Neuronal stem cell (in vitro differentiated cells): Measurements from ENCODE around the gene ARL10.

Experiments
- DNase-seq: peaks from one replicate; pipeline ENCODE4 v3.0.0-alpha.2; 2013; ENCODE audit warnings: low spot score
- H2AFZ ChIP-seq: one replicate; pipeline ENCODE4 v1.6.1; 2013; ENCODE audit warnings: mild to moderate bottlenecking, low read length, inconsistent platforms
- H2AK5ac ChIP-seq: 2 replicates; pipeline ENCODE4 v1.6.1; 2013; ENCODE audit warnings: low read depth, mild to moderate bottlenecking, inconsistent platforms, low read length, moderate library complexity, mixed read lengths
- H2BK120ac ChIP-seq: 2 replicates; pipeline ENCODE4 v1.6.1; 2013; ENCODE audit warnings: low read depth, mild to moderate bottlenecking, inconsistent platforms, low read length, moderate library complexity, mixed read lengths
- H2BK12ac ChIP-seq: one replicate; pipeline ENCODE4 v1.6.1; 2013; ENCODE audit warnings: low read length, inconsistent platforms
- H2BK15ac ChIP-seq: 2 replicates; pipeline ENCODE4 v1.6.1; 2013; ENCODE audit warnings: mild to moderate bottlenecking, low read length, inconsistent platforms, mixed read lengths
- H2BK5ac ChIP-seq: one replicate; pipeline ENCODE4 v1.6.1; 2013; ENCODE audit warnings: inconsistent platforms, mild to moderate bottlenecking, low read length, moderate library complexity
- H3K14ac ChIP-seq: one replicate; pipeline ENCODE4 v1.6.1; 2013; ENCODE audit warnings: low read length, inconsistent platforms
- H3K18ac ChIP-seq: 2 replicates; pipeline ENCODE4 v1.6.1; 2013; ENCODE audit warnings: low read length, inconsistent platforms
- H3K23ac ChIP-seq: 2 replicates; pipeline ENCODE4 v1.6.1; 2013; ENCODE audit warnings: low read depth, mild to moderate bottlenecking, mixed read lengths, low read length, inconsistent platforms; ENCODE audit not compliant: poor library complexity
- H3K27ac ChIP-seq: replicated peaks from 3 replicates; pipeline ENCODE4 v1.5.1; 2013; ENCODE audit warnings: low read length, inconsistent platforms
- H3K27me3 ChIP-seq, 3 experiments: 2 replicates each; pipeline ENCODE4 v1.6.1; 2013; ENCODE audit warnings: low read length in 3 of 3, mild to moderate bottlenecking in 2 of 3, inconsistent platforms in 1 of 3, low read depth in 1 of 3, mixed read lengths in 1 of 3, moderate library complexity in 1 of 3; ENCODE audit not compliant: control insufficient read depth in 3 of 3, insufficient read depth in 3 of 3
- H3K36me3 ChIP-seq, 2 donors: replicated peaks in 1 of 2; 2 replicates each; pipeline ENCODE4 v1.6.1; 2013; ENCODE audit warnings: low read length in 2 of 2; ENCODE audit not compliant: control insufficient read depth in 2 of 2, insufficient read depth in 2 of 2
- H3K4ac ChIP-seq: 2 replicates; pipeline ENCODE4 v1.6.1; 2013; ENCODE audit warnings: inconsistent platforms, mild to moderate bottlenecking, low read length, moderate library complexity
- H3K4me1 ChIP-seq, 2 donors: 1 replicate in 1 of 2; 2 replicates in 1 of 2; pipeline ENCODE4 v1.6.1; 2013; ENCODE audit warnings: low read length in 2 of 2, low read depth in 1 of 2; ENCODE audit not compliant: control insufficient read depth in 2 of 2, insufficient read depth in 1 of 2
- H3K4me2 ChIP-seq: one replicate; pipeline ENCODE4 v1.6.1; 2013; ENCODE audit warnings: mild to moderate bottlenecking, low read length, inconsistent platforms; ENCODE audit not compliant: insufficient read depth, poor library complexity, severe bottlenecking
- H3K4me3 ChIP-seq, 2 donors: 2 replicates each; pipeline ENCODE4 v1.5.1; 2013; ENCODE audit warnings: low read length in 2 of 2, mild to moderate bottlenecking in 2 of 2, inconsistent platforms in 1 of 2, moderate library complexity in 1 of 2
- H3K79me1 ChIP-seq: one replicate; pipeline ENCODE4 v1.6.1; 2013; ENCODE audit warnings: low read depth, mild to moderate bottlenecking, inconsistent platforms, low read length, moderate library complexity
- H3K9ac ChIP-seq: one replicate; pipeline ENCODE4 v1.6.1; 2013; ENCODE audit warnings: mild to moderate bottlenecking, low read depth, low read length, inconsistent platforms; ENCODE audit not compliant: poor library complexity
- H3K9me3 ChIP-seq, 2 donors: replicated peaks in 1 of 2; 2 replicates each; pipeline versions ENCODE3 to v1.6.1; 2013; ENCODE audit warnings: low read length in 2 of 2, mild to moderate bottlenecking in 2 of 2, inconsistent platforms in 1 of 2, low read depth in 1 of 2, mixed read lengths in 1 of 2, moderate library complexity in 1 of 2; ENCODE audit not compliant: control insufficient read depth in 2 of 2, insufficient read depth in 1 of 2
- H4K8ac ChIP-seq: one replicate; pipeline ENCODE4 v1.6.1; 2013; ENCODE audit warnings: low read depth, mild to moderate bottlenecking, inconsistent platforms, low read length, moderate library complexity
- H4K91ac ChIP-seq: one replicate; pipeline ENCODE4 v1.6.1; 2013; ENCODE audit warnings: low read length, low read depth, mild to moderate bottlenecking, inconsistent platforms; ENCODE audit not compliant: poor library complexity
- WGBS, 2 donors: extraction: QIAGEN DNeasy Blood & Tissue Kit; methylation state at CpG; one replicate each; pipeline ENCODE4 v1.1.7; 2013; ENCODE audit warnings: missing lambda C conversion rate in 2 of 2, mixed read lengths in 1 of 2; ENCODE audit not compliant: insufficient read length in 2 of 2, insufficient replicate concordance in 1 of 2; ENCODE audit errors: extremely low coverage in 2 of 2; 5-methylcytosine and 5-hydroxymethylcytosine counted together

ARL10 gene

GRCh38 chr5:176391479-176391878 is 26.2 kb downstream of the ARL10 start:
- H2AFZ ChIP-seq, result no peak overlapping the region
- no peak overlapping the region for H3K23ac ChIP-seq
- peaks cover 6% of the 10 kb centered on the region for H3K79me1 ChIP-seq
- H3K4me1 ChIP-seq, result peaks cover 1 to 10% of the 10 kb centered on the region in 2 donors
- no peak overlapping the region for H3K27ac ChIP-seq
- no CpG with 5 or more reads among the region's 4 CpGs for WGBS, 2 donors
- H3K9me3 ChIP-seq, result no peaks in the 10 kb centered on the region
- H3K27me3 ChIP-seq, result no peaks in the 10 kb centered on the region
- H2BK120ac ChIP-seq, result no peak overlapping the region
- H3K36me3 ChIP-seq, result peaks cover 12 to 37% of the 10 kb centered on the region in 2 donors
- H3K9ac ChIP-seq, result no peak overlapping the region
- DNase-seq, result no peak
- H3K14ac ChIP-seq, result no peak overlapping the region
- no peak overlapping the region for H3K4me2 ChIP-seq
- H4K8ac ChIP-seq, result no peak overlapping the region
- no peak overlapping the region for H3K18ac ChIP-seq
- H2AK5ac ChIP-seq, result no peak overlapping the region
- H3K4ac ChIP-seq, result no peak overlapping the region
- no peak overlapping the region for H2BK5ac ChIP-seq
- H3K4me3 ChIP-seq, result no peak overlapping the region
- no peak overlapping the region for H2BK12ac ChIP-seq
- H4K91ac ChIP-seq, result no peak overlapping the region
- H2BK15ac ChIP-seq, result no peak overlapping the region

DNA sequence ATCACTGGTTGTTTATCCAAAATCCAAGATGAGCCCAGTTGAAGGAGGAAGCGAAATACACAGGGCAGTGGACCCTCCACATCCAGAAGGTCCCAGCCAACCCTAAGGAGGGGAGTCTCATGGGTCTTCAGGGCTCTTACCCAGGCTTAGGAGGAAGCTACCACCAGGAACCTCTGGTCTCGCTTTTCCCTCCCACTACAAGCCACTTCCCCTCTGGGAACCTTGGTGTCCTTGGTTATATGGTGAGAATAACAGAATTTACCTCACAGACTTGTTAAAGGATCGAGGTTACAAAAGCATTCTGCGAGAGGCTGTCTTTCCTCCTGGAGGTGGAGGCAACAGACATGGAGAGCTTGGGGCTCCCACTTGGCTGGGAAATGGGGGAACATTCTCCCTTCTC is 26.7 kb downstream of the ARL10 start:
- H3K79me1 ChIP-seq, result peaks cover 7% of the 10 kb centered on the region
- H3K4ac ChIP-seq, result no peak overlapping the region
- no peak overlapping the region for H3K14ac ChIP-seq
- no peak overlapping the region for H2BK15ac ChIP-seq
- no peak overlapping the region for H2BK120ac ChIP-seq
- no peak for DNase-seq
- no peak overlapping the region for H3K27ac ChIP-seq
- no peaks in the 10 kb centered on the region for H3K9me3 ChIP-seq
- H2AFZ ChIP-seq, result no peak overlapping the region
- peaks cover 11 to 32% of the 10 kb centered on the region in 2 donors for H3K36me3 ChIP-seq
- H3K18ac ChIP-seq, result no peak overlapping the region
- H3K23ac ChIP-seq, result no peak overlapping the region
- no peak overlapping the region for H3K9ac ChIP-seq
- no peak overlapping the region for H2BK5ac ChIP-seq
- H2BK12ac ChIP-seq, result no peak overlapping the region
- H3K4me3 ChIP-seq, result no peak overlapping the region
- H3K4me1 ChIP-seq, result peaks cover 1 to 9% of the 10 kb centered on the region in 2 donors
- H3K4me2 ChIP-seq, result no peak overlapping the region
- no peak overlapping the region for H4K8ac ChIP-seq
- H4K91ac ChIP-seq, result no peak overlapping the region
- H2AK5ac ChIP-seq, result no peak overlapping the region
- no CpG with 5 or more reads among the region's 4 CpGs for WGBS, 2 donors
- no peaks in the 10 kb centered on the region for H3K27me3 ChIP-seq

GRCh38 chr5:176392526-176392925 is 27.2 kb downstream of the ARL10 start:
- DNase-seq, result no peak
- Histone ChIP-seq H3K27me3 (no peaks in the 10 kb centered on the region), H3K23ac (peak overlapping the region; percentile 48), H3K18ac (no peak overlapping the region), H3K14ac (no peak overlapping the region), H2AK5ac (no peak overlapping the region), H2BK5ac (no peak overlapping the region), H4K8ac (no peak overlapping the region), H3K4me1 (peaks cover 1 to 4% of the 10 kb centered on the region in 2 donors), H3K4ac (no peak overlapping the region), H2BK12ac (no peak overlapping the region), H3K4me3 (no peak overlapping the region), H2AFZ (no peak overlapping the region), H3K27ac (no peak overlapping the region), H3K4me2 (no peak overlapping the region), H2BK15ac (no peak overlapping the region), H3K79me1 (peaks cover 5% of the 10 kb centered on the region), H3K36me3 (peaks cover 11 to 32% of the 10 kb centered on the region in 2 donors), H4K91ac (no peak overlapping the region), H3K9me3 (no peaks in the 10 kb centered on the region), H3K9ac (no peak overlapping the region), H2BK120ac (no peak overlapping the region)
- WGBS, 2 donors, result no CpG with 5 or more reads among the region's 11 CpGs

DNA sequence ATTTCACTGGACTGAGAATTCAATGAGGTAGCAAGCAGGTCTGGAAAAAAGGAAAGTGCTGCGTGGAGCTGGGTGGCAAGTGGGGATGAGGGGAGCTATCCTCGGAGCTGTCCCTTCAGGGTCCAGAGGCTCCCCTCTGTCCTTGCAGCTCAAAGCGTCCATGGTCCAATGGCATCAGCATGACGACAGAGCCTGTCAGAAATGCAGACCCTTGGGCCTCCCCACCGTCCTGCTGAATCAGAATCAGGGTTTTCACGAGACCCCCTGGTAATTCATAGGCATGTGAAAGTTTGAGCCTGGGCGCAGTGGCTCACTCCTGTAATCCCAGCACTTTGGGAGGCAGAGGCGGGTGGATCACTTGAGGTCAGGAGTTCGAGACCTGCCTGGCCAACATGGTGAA is 28.8 kb downstream of the ARL10 start:
- WGBS, 2 donors, result no CpG with 5 or more reads among the region's 9 CpGs
- Histone ChIP-seq H3K4me2 (no peak overlapping the region), H3K18ac (no peak overlapping the region), H3K79me1 (peaks cover 5% of the 10 kb centered on the region), H3K23ac (no peak overlapping the region), H2BK120ac (no peak overlapping the region), H3K4me1 (peaks cover 0 to 4% of the 10 kb centered on the region in 2 donors), H2AFZ (no peak overlapping the region), H3K9ac (peak overlapping the region; percentile 66), H3K4me3 (no peak overlapping the region), H2AK5ac (no peak overlapping the region), H3K14ac (no peak overlapping the region), H2BK12ac (no peak overlapping the region), H3K4ac (no peak overlapping the region), H3K36me3 (peaks cover 11 to 32% of the 10 kb centered on the region in 2 donors), H3K9me3 (no peaks in the 10 kb centered on the region), H3K27me3 (no peaks in the 10 kb centered on the region), H2BK5ac (no peak overlapping the region), H4K91ac (peak overlapping the region; percentile 59), H3K27ac (no peak overlapping the region), H4K8ac (no peak overlapping the region), H2BK15ac (no peak overlapping the region)
- DNase-seq, result no peak
